Smooth muscle cell (in vitro differentiated cells): Measurements from ENCODE around the gene ID1. TPM values are rescaled to one million over a fixed set of nuclear protein-coding genes. Genes with fewer than 3 reads are reported as not detected.
A peak's percentile ranks its signal among the peaks of the same experiment; 100 is the strongest.

ENCODE experiments used
- DNase-seq: peaks from one replicate; lab custom pipeline; 2025; ENCODE audit not compliant: unreplicated experiment; lab: John Stamatoyannopoulos, UW
- H2AFZ ChIP-seq: fragments of 200-600 bp; sonication (generic); 2 replicates; pipeline ENCODE4 v1.6.0; 2016; ENCODE audit warnings: antibody characterized with exemption, low read depth, mild to moderate bottlenecking
- H3F3A ChIP-seq: fragments of 200-600 bp; sonication (generic); 2 replicates; pipeline ENCODE4 v1.6.0; 2017; ENCODE audit warnings: antibody characterized with exemption, low read depth
- H3K27ac ChIP-seq: fragments of 200-600 bp; sonication (generic); 2 replicates; pipeline ENCODE4 v1.5.1; 2016; ENCODE audit warnings: low read depth, mild to moderate bottlenecking
- H3K27me3 ChIP-seq: fragments of 200-600 bp; sonication (generic); 2 replicates; pipeline ENCODE4 v1.6.1; 2016; ENCODE audit warnings: low read depth, mild to moderate bottlenecking
- H3K36me3 ChIP-seq: fragments of 200-600 bp; sonication (generic); 2 replicates; pipeline ENCODE4 v1.5.1; 2016; ENCODE audit warnings: low read depth
- H3K4me1 ChIP-seq: fragments of 200-600 bp; sonication (generic); 2 replicates; pipeline ENCODE4 v1.5.1; 2016; ENCODE audit warnings: low read depth
- H3K4me2 ChIP-seq: fragments of 200-600 bp; sonication (generic); 2 replicates; pipeline ENCODE4 v1.6.0; 2016; ENCODE audit warnings: mild to moderate bottlenecking
- H3K4me3 ChIP-seq: fragments of 200-600 bp; sonication (generic); 2 replicates; pipeline ENCODE4 v1.5.1; 2016; ENCODE audit warnings: mild to moderate bottlenecking
- H3K79me2 ChIP-seq: fragments of 200-600 bp; sonication (generic); 2 replicates; pipeline ENCODE4 v1.6.0; 2016; ENCODE audit warnings: low read depth, mild to moderate bottlenecking
- H3K9ac ChIP-seq: fragments of 200-600 bp; sonication (generic); 2 replicates; pipeline ENCODE4 v1.6.0; 2016; ENCODE audit warnings: low read depth
- H3K9me3 ChIP-seq: fragments of 200-600 bp; sonication (generic); replicated peaks from 2 replicates; pipeline ENCODE4 v1.5.1; 2016; ENCODE audit warnings: low read depth
- H4K20me1 ChIP-seq: fragments of 200-600 bp; sonication (generic); 2 replicates; pipeline ENCODE4 v1.6.0; 2016; ENCODE audit warnings: low read depth
- WGBS: methylation state at CpG from one replicate; pipeline ENCODE4 v1.1.7; 2016; ENCODE audit warnings: low lambda C conversion rate; 5-methylcytosine and 5-hydroxymethylcytosine counted together
- polyA plus RNA-seq: library from polyadenylated mRNA; unstranded; fragments of >200 nt; fragmentation: Nextera tagmentation; extraction: Ambion mirVana; gene quantifications from 2 replicates; pipeline ENCODE4 v1.2.1, GENCODE V29; 2016
- total RNA-seq: library from RNA; depleted of rRNA; stranded (reverse); fragments of >200 nt; gene quantifications from 2 replicates; pipeline ENCODE4 v1.2.3, GENCODE V29; 2014
- TF ChIP-seq, protein P1 (sequence below): fragments of 200-600 bp; sonication (generic); IDR thresholded peaks from 2 replicates; pipeline ENCODE4 v1.5.1; 2017; ENCODE audit warnings: borderline replicate concordance, mild to moderate bottlenecking, antibody characterized with exemption; ENCODE audit not compliant: insufficient read depth, poor library complexity, severe bottlenecking

The ID1 gene
- total and polyA plus RNA-seq, 2 experiments from 2014 or later, result 87.6 to 396 TPM

DNA sequence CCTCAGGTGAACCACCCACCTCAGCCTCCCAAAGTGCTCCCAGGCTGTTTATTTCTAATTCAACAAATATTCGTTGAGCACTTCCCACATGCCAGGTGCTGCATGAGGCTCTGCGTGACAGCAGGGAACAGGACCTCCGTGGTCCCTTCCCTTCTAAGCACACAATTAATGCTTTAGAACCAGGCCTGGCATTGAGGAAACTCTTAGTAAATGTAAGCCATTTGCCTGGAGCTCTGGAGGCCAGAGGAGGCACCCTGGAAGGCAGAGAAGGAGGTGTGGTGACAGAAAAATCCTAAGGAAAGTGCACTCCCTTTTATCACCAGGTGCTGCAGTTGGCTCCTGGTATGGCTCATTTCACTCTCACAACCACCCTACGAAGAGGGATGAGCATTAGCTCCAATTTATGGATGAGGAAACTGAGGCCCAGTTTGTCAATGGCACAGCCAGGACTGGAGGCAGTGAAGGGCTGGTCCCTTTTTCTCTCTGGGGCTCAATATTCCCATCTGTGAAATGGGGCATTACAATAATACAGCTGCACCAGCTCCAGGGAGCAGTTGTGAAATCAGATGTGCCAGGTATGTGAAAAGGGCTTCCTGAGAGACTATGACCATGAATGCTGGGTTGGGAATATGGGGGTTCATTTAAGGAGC lies 8.1 kb upstream of the ID1 start:
- WGBS, result 54% methylated on average over 4 of the region's 4 CpGs
- H2AFZ ChIP-seq, result no peak overlapping the region
- H3K9ac ChIP-seq, result no peak overlapping the region
- no peak overlapping the region for H3K4me3 ChIP-seq
- TF ChIP-seq, protein P1, sequence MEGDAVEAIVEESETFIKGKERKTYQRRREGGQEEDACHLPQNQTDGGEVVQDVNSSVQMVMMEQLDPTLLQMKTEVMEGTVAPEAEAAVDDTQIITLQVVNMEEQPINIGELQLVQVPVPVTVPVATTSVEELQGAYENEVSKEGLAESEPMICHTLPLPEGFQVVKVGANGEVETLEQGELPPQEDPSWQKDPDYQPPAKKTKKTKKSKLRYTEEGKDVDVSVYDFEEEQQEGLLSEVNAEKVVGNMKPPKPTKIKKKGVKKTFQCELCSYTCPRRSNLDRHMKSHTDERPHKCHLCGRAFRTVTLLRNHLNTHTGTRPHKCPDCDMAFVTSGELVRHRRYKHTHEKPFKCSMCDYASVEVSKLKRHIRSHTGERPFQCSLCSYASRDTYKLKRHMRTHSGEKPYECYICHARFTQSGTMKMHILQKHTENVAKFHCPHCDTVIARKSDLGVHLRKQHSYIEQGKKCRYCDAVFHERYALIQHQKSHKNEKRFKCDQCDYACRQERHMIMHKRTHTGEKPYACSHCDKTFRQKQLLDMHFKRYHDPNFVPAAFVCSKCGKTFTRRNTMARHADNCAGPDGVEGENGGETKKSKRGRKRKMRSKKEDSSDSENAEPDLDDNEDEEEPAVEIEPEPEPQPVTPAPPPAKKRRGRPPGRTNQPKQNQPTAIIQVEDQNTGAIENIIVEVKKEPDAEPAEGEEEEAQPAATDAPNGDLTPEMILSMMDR, result no peak
- no peaks in the 10 kb centered on the region for H3K27me3 ChIP-seq
- no peaks in the 10 kb centered on the region for H3K9me3 ChIP-seq
- no peaks in the 10 kb centered on the region for H3K79me2 ChIP-seq
- DNase-seq, result no peak
- H3K27ac ChIP-seq, result peak overlapping the region; percentile 85
- peaks cover 35% of the 10 kb centered on the region for H3F3A ChIP-seq
- H3K36me3 ChIP-seq, result no peaks in the 10 kb centered on the region
- H3K4me1 ChIP-seq, result no peaks in the 10 kb centered on the region
- H4K20me1 ChIP-seq, result no peaks in the 10 kb centered on the region
- no peak overlapping the region for H3K4me2 ChIP-seq

DNA sequence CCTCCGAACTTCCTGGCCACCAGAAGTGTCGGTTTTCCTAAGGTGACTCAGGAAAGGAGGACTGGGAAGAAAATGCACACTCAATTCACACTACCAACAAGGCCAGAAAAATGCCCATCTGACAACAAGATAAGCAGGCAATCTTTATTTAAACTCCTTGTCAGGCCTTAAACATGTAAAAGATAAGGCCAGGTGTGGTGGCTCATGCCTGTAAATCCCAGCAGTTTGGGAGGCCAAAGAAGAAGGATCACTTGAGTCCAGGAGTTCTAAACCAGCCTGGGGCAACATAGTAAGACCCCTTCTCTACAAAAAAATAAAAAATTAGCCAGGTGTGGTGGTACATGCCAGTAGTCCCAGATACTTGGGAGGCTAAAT lies 7.6 kb upstream of the ID1 start:
- H3K9ac ChIP-seq, result no peak overlapping the region
- no peaks in the 10 kb centered on the region for H3K9me3 ChIP-seq
- no peaks in the 10 kb centered on the region for H3K79me2 ChIP-seq
- H3K36me3 ChIP-seq, result no peaks in the 10 kb centered on the region
- TF ChIP-seq, protein P1, result no peak
- peak overlapping the region; percentile 85 for H3K27ac ChIP-seq
- no peaks in the 10 kb centered on the region for H3K4me1 ChIP-seq
- WGBS, result 97% methylated on average over 2 of the region's 2 CpGs
- H4K20me1 ChIP-seq, result no peaks in the 10 kb centered on the region
- no peak overlapping the region for H3K4me2 ChIP-seq
- H3K4me3 ChIP-seq, result no peak overlapping the region
- DNase-seq, result no peak
- peaks cover 35% of the 10 kb centered on the region for H3F3A ChIP-seq
- H3K27me3 ChIP-seq, result no peaks in the 10 kb centered on the region
- no peak overlapping the region for H2AFZ ChIP-seq

DNA sequence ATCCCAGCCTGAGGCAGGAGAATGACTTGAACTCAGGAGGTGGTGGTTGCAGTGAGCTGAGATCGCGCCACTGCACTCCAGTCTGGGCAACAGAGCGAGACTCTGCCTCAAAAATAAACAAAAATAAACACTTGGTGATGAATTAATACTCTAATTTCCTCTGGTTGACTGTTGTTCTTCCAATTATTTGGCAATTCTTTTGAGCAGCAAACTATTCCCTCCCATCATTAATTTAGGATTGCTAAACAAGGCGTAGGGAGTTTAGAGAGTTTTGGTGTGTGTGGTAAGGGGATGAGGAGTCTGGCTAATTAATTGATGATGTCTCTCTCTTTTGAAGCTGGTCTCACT lies 2.7 kb upstream of the ID1 start:
- 50% methylated on average over 4 of the region's 4 CpGs for WGBS
- peaks cover 19% of the 10 kb centered on the region for H3K79me2 ChIP-seq
- TF ChIP-seq, protein P1, result no peak
- no peaks in the 10 kb centered on the region for H3K36me3 ChIP-seq
- peaks cover 23% of the 10 kb centered on the region for H4K20me1 ChIP-seq
- H3K4me1 ChIP-seq, result peaks cover 14% of the 10 kb centered on the region
- peaks cover 16% of the 10 kb centered on the region for H3F3A ChIP-seq
- no peaks in the 10 kb centered on the region for H3K9me3 ChIP-seq
- peak overlapping the region; percentile 97 for H3K27ac ChIP-seq
- H2AFZ ChIP-seq, result no peak overlapping the region
- H3K27me3 ChIP-seq, result no peaks in the 10 kb centered on the region
- peak overlapping the region; percentile 90 for H3K9ac ChIP-seq
- DNase-seq, result no peak
- no peak overlapping the region for H3K4me3 ChIP-seq
- H3K4me2 ChIP-seq, result peak overlapping the region; percentile 28

DNA sequence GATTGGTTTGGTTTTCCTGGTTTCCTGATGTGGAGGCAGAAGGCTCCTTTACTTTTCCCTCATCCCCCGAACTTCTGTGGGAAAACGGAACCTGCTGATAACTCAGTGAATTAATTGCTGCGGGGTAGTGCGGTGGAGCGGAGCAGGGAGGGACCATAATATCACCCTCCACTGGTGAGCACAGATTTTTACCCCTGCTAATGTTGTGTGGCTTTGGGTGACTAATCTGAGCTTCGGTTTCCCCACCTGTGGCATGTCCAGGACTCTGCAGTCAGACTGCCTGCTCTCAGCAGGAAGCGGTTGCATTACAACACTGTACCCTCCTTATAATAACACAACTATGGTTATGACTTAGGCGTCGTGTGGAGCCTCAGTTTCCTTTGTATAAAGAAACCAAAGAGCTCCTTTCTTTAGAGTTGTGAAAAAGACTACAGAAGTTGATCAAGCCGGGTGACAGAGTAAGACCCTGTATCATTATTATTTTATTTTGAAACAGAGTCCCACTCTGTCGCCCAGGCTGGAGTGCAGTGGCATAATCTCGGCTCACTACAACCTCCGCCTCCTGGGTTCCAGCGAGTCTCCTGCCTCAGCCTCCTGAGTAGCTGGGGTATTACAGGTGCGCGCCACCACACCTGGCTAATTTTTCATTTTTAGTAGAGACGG lies 2.2 kb upstream of the ID1 start:
- Histone ChIP-seq H3K36me3 (no peaks in the 10 kb centered on the region), H2AFZ (no peak overlapping the region), H3K9me3 (no peaks in the 10 kb centered on the region), H3K4me2 (peak overlapping the region; percentile 28), H3K9ac (peak overlapping the region; percentile 90), H3K27me3 (no peaks in the 10 kb centered on the region), H3F3A (peaks cover 17% of the 10 kb centered on the region), H3K79me2 (peaks cover 19% of the 10 kb centered on the region), H4K20me1 (peaks cover 27% of the 10 kb centered on the region), H3K27ac (peak overlapping the region; percentile 97), H3K4me1 (peaks cover 19% of the 10 kb centered on the region), H3K4me3 (no peak overlapping the region)
- TF ChIP-seq, protein P1, result no peak
- no peak for DNase-seq
- WGBS, result 57% methylated on average over 17 of the region's 17 CpGs
